GM21528 (cell line): ENCODE results near the gene TANC1.

Source experiments
- ATAC-seq: cut with Tn5 transposase; IDR thresholded peaks from one replicate; pipeline ENCODE4 v1.9.1; 2021; ENCODE audit warnings: mild to moderate bottlenecking, moderate library complexity; ENCODE audit not compliant: unreplicated experiment, low FRiP score

The TANC1 gene

DNA sequence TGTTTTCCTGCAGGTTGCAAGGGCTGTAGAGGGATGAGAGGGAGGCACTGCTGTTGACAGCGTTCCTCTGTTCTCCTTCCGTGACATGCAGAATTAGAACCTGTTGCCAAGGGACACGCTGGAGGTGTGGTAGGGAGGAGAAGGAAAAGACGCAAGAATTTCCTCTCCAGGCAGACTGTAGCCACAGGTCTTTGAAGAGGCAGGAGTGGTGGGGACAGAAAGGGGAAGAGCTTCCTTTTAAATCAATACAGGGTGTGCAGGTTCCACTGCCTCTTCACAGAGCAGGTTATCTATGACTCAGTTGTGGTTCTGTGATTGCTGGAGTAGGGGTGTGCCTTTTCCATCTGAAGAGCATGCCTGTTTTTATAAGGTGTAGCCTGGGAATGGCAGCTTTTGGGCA is 185.0 kb downstream of the TANC1 start:
- ATAC-seq = no peak

DNA sequence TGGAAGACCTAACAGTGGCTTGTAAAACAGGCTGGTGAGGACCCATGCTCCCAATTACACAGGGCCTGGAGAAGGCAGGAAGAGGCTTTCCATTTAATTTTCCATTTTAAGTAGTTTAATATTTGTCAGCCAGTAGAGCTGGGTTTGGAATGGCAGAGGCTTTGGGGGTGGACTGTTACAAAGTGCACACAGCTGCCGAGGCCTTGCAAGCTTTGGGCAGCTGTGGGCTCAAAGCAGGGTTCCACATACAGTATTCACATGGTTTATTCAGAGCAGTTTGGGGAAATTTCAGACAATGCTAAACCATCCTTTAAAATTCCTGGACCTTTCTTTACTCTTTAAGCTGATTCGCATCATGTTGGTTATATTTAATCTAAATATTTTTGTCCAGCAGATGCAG is 185.5 kb downstream of the TANC1 start:
- ATAC-seq = no peak

DNA sequence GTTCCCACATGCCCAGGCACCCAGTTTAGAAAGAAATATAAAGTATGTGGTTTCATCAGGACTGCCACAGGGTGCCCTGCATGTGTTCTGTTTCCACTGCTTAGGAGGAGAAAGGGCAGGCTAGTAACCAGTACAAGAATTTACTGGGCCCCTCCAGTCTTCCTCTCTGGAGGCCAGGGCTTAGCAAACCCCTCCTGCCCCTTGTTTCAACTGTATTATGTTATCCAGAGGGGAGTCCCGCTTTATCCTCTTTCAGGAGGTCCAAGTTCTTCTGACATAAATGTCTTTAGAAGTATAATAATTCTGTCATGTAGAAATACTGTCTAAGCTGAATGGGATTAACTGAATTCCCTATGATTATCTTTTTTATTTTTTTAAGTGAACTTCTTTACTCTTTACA is 185.9 kb downstream of the TANC1 start:
- ATAC-seq = no peak

DNA sequence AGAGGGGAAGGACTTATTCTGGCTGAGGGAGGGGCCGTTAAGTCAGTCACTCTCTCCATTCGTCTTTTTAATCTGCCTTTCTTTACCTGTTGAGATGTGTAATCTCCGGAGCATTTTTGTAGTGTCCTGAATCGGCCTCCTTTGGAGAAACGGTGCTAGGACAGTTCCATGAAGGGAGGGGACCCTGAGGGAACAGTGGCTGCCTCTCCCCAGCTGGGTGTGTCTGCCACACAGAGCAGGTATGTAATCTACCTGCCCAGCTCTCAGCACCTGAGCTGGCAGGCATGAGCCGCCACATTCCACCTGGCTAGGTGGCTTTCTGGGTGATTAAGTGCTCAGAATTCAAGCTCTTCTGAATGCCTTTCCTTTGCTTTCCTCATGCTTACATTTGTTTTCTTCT is 186.9 kb downstream of the TANC1 start:
- no peak for ATAC-seq

DNA sequence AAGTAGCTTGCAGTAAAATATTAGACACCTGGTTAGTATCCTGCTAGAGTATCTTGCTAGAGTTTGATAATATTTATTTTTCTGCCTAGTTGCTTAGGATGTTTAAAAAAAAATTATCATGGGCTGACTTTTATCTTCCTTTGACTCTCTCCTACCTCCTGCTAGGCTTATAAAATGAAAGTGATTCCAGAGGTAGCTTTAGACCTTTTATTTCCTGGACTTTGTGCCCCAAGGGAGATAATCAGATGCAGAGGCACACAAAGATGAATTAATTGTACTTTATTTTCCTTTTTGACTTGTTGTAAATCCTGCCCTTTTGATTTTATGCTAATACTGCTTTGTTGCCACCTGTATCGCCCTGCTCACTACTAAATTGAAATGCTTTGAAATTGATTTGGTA is 187.4 kb downstream of the TANC1 start:
- no peak for ATAC-seq

DNA sequence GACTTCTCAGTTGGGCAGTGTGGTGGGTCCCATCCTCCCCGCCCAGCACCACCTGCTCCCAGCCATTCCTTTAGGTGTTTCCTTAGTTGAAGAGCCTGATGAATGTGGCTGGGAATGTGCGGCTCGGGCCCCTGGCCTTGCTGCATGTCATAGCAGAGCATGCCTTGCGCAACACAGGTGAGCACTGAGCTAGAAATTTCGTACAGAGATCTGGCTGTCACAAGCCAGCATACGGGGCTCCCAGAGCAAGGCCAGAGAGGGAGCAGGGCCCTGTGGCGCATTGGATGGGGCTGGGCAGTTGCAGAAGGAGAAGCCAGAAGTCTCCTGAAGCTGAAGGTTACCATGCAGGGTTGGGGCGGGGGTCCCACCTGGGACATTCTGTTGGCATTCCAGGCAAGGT is 188.4 kb downstream of the TANC1 start:
- ATAC-seq = no peak

DNA sequence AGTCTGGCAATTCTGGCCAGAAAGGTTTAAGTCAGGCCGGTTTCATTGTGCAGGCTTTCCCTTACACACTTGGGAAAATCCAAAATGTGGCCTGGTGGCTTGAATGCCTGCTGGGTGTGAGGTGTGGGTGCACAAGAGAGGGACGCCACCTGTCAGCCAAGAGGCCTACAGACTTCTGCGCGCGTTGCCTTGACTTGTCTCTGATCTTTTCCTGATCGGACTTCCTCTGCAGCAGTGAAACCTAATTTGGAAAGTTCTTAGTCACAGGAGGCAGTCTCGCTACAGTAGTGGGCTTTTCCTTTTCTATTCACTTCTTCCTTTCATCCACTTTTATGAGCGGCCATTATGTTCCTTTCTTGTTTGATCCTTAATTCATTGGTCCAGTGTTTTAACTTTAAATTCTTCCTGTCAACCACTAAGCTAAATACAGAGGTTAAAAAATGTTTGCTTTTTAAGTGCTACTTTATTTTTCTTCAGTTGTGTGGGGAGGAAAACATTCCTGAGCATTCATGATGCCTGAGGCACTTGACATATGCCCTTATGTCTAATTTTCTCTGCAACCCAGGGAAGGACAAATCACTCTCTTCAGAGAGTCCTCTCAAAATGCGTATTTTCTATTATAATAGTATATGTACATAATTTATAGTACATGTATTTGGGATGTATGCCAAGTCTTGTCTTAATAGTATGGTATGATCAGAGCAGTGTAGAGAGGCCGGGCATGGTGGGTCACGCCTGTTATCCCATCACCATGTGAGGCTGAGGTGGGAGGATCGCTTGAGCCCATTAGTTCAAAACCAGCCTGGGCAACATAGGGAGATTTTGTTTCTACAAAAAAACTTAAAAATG is 189.1 kb downstream of the TANC1 start:
- ATAC-seq = no peak

DNA sequence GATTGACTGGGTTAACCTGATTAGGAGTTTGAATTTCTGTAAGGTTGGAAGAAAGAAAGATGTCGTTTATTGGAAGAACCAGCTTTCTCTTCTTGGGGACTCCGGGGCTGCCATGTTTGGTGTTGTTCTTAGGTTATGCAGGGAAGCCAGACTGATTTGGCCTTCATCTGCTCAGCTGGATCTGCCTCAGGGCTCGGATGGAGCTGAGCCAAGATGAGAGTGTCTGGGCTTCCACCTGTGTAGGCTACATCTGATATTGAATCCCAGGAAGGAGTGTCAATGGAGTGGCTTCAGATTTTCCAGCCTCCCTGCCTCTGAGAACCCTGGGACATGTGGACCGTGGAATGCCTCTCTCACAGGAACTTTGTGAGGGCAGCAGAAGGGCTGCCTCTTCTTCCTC is 192.0 kb downstream of the TANC1 start:
- ATAC-seq = no peak

DNA sequence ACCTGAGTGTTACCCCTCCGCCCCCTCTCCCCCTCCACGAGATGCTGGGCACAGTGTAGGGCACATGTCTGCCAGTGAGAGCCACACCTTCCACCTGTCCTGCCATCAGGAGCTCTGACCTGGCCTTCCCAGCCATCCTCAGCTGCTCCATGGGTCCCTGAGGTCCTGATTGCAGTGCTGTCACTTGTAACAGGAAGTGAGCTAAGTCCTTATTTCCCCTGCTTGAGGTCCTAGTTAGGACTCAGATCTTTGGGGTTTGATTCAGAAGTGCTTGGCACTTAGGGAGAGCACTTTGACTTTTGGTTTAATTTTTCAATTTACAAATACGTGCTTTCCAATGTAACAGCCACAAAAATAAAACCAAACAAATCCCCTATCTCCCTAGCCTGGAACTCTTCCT is 192.5 kb downstream of the TANC1 start:
- no peak for ATAC-seq

DNA sequence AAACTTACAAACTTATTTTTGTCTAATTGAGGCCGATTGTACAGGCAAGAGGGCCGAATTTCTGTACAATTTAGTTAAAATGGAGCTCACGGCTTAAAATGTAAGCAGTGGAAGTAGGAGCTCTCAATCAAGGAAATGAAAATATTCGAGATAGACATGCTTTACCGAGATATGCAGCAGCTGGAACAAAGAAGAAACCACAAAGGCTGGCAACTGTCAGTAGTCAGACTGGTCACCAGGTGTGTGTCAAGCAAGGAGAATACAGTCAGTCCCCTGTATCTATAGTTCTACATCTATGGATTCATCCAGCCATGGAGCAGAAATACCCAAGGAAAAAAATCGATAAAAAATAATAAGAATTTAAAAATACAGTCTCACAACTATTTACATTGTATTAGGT is 195.5 kb downstream of the TANC1 start:
- no peak for ATAC-seq

DNA sequence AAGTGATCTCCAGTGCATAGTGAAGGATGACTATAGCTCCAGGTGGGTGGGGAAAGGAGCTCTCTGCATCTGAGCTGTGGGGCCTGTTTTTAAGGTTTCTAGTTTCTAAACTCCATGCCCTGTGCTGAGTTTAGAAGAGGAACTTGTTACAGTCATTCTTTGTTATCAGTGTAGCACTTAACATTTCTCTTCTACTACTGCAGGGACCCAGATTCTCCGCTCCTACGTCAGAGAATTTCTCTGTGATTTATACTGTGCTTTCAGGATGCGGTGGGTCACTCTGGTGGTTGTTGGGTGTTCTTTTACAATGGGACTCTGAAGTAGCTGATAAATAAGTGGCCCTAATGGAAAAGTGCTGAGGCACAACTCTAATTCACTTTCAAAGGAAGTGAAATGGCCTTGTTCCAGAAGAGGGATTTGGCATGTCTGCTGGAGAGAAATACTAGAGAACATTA is 196.0 kb downstream of the TANC1 start:
- no peak for ATAC-seq

DNA sequence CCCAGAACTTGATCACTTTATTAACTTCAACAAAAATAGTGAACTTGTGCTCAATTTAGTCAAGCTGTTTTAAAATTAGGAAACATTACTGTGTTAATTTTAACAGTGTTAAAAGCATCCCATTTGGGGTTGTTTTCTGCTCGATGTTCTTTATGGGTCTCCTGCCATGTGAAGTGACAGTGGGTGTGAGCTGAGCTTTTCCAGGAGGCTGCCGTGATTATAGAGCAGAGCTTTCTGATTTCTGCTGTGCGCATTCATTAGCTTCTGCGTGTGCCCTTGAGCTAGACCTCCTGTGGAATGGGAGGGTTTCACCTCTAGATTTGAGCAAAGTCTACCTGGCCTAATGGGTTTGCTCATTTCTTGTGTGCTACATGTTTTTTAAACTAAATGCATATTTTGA is 196.6 kb downstream of the TANC1 start:
- ATAC-seq = no peak

DNA sequence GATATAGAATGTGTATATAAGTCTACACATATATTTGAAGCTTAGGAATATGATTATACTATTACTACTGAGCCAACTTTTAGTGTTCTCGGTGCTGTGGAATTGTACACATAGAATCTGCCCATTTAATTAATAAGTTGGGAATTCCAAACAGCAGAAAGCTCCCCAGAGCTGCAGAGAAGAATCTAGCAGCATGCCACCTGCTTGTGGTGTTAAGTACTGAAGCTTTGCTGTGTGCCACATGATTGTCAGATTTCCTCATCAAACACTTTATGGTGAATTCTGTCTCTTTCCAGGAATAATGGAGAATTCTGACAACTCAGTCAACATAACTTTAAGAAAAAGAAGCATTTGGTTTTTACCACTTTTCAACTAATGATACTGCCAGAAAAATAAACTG is 200.3 kb downstream of the TANC1 start:
- no peak for ATAC-seq

DNA sequence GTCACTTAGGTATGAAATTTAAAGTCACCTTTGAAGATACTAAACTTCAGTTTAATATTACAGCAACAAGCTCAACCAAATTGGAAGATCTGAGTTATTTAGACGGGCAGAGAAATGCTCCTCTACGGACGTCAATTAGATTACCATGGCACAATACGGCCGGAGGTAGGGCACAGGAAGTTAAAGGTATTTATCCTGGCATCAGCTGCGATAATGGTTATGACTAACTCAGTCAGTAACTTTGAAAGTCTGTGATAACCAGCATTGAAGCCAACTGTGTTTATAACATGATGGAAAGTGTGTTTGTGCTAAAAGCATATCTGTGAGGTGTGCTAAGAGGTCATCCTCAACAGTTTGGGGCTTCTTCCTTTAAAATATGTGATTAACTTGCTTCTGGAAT is 200.7 kb downstream of the TANC1 start:
- no peak for ATAC-seq

DNA sequence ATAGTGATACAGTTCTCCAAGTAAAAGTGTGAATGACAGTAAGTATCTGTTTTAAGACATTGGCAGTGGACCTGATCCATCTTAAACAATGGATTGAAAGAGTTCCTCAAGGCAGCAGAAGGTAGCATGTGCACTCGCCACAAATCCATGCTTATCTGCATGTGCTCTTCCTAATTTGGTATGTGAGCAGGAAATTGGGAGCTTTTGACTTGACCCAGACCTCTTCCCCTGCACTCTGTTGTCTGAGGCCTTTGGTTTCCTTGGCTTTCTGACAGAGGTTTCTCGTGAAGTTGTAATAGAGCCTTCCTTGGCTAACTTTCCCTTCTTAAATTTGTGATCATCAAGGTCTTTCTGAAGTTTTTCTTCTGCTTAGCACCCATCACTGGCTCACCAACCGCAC is 204.0 kb downstream of the TANC1 start:
- no peak for ATAC-seq

DNA sequence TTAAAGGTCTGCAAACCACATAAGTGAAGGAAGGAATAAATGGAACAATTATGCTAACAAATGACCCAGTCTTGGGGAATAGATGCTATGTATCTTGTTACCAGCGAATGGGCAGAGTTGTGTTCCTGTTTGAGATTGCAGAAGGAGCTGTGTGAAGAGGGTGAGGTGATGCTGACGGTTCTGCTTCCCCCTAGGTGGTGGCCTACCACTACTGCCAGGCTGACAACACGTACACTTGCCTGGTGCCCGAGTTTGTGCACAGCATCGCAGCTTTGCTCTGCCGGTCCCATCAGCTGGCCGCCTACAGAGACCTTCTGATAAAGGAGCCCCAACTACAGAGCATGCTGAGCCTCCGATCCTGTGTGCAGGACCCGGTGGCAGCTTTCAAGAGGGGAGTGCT is 206.3 kb downstream of the TANC1 start:
- ATAC-seq = no peak

DNA sequence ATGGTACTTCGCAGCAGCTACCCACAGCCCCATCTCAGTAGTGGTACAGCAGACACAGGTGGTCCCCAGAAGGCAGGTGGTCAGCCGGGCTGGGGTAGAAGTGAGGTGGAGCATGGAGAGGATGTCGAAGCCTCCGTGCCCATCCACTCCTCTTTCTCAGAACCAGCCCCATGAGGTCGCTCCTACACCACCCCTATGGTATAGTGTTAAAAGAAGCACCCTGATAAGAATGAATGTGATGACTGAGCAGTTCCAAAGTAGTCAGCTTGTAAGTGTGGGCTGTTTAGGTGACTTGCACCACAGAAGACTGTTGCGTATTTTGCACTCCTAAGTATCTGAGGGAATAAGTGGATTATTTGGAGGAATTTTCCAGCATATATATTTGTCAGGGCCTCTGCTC is 206.7 kb downstream of the TANC1 start:
- ATAC-seq = no peak

DNA sequence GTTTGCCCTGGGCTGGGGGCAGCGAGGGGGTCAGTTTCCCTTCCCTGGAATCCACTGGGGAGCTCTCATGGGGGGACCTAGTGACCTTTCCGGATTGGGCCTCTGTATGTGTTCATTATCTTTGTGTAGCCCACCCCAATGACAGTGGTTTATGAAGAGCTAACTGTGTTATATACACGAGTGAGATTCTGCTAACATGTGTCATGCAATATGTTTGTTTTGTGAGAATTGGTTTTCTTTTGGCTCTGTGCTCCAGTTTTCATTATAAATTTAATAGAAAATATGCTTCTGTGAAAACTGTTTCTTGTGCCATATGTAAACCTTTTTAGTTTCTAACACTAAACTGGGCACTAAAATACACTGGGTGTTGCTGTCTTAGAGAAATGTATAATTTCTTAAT is 207.5 kb downstream of the TANC1 start:
- no peak for ATAC-seq

DNA sequence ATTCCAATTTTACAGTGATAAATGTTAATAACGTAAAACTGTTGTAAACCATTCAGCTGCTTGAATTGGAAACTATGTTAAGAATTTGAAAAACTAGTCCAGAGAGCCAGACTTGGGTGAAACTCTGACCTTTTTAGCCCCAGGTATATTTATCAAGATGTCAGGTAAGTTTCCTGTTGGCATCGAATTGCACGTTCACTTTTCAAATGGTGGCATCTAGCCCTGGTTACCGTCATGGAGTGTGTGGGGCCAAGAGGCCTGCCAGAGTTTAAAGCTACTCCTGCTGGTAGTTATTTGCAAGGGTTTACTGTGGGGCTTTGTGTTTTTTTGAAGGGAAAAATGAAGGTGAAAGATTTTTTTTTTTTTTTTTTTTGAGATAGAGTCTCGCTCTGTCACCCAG is 208.1 kb downstream of the TANC1 start:
- ATAC-seq = no peak

DNA sequence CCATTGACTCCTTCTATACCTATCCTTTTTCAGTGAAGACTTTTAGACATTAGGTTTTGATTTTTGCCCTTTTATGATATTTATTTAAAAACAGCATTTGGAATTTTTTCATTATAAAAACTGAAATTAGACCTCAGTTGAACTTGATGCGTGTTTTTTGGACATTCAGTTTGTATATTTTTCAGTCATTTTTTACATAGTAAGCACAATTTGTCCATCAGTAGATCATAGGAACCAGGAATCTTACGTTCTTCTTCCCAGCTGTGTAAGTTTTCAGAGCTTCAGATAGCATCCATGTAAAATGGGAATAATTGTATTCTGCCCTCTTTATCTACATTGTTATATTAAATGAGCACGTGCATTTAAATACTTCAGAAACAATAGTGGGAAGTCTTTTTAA is 208.9 kb downstream of the TANC1 start:
- ATAC-seq = no peak

DNA sequence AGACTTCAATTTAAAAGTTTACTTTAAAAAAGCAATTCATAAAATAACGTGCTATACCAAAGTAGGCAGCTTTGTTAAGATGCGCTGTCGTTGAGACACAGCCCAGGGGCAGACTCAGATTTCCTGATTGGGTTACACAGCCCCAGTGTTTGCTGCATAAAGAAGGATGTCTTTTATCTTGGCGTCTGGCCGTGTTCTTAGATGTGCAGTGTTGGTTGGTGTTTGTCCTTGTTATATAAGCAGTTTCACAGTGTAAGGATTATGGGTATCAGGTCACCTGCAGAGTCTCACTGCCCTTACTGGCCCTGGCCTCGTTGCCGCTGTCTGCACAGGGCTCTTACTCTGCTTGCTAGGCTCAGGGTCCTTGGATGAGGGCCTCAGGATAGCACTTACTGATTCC is 209.5 kb downstream of the TANC1 start:
- no peak for ATAC-seq

DNA sequence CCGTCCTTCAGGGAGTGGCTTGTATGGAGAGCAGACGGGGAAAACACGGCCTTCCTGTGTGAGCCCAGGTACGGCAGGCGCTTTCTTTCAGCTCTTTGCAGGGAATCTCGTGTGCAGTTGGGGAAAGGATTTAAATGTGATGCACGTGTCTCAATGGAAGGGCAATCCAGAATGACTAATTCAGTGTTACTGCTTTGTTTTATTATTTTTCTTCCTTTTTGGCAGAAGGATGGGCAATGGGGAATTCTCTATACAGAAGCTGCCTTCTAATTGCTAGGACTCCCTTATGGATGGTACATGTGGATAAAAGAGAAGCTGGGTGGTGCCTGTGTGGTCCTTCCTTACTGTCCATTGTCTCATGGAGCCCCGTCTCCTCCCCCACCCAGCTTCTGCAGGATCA is 210.7 kb downstream of the TANC1 start:
- no peak for ATAC-seq

DNA sequence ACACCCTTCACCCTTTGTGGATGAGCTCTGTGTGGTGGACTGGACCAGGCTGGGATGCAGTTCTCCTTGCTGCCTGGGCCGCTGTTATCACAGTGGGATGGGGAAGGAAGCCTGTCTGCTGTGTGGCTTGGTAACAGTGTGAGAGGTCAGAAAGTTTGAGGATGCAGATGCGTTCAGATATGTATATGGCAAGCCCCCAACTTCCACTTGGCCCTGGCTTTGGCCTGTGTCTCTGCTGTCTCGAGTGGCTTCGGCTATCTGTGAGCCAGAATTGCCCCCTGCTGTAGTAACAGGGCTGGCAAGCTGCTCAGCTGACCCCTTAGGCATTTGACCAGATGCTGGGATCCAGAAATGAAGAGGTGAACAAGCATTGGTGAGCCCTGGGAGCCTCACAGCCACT is 211.3 kb downstream of the TANC1 start:
- no peak for ATAC-seq
